ENCODE data around the gene RYR2. TPM values are rescaled to one million over a fixed set of nuclear protein-coding genes. Genes with fewer than 3 reads are reported as not detected.

RYR2 gene
- total and polyA plus RNA-seq, 2 of the 8 experiments (the other 6 are each of a cell fraction or from before 2014, with no cell fraction given) = 1.3 to 4.4 TPM

DNA sequence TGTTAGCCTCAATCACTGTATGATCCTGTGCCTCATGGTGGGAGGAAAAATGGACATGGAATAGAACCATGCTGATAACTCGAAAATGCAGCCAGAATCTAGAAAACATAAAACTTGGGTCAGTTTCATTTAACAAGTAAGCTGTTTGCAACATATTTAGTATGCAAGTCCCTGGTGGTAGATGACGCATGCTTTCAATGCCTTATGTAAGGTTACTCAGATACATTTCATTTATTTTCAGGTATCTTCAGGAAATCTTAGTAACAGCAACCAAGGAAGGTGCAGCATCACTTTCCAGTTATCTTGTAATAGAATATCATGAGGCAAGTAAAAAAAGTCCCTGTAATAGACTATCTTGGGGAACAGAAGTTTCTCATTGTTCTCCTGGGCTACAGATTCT, 92.9 kb downstream of the RYR2 start (continued):
- TF ChIP-seq, protein P1, sequence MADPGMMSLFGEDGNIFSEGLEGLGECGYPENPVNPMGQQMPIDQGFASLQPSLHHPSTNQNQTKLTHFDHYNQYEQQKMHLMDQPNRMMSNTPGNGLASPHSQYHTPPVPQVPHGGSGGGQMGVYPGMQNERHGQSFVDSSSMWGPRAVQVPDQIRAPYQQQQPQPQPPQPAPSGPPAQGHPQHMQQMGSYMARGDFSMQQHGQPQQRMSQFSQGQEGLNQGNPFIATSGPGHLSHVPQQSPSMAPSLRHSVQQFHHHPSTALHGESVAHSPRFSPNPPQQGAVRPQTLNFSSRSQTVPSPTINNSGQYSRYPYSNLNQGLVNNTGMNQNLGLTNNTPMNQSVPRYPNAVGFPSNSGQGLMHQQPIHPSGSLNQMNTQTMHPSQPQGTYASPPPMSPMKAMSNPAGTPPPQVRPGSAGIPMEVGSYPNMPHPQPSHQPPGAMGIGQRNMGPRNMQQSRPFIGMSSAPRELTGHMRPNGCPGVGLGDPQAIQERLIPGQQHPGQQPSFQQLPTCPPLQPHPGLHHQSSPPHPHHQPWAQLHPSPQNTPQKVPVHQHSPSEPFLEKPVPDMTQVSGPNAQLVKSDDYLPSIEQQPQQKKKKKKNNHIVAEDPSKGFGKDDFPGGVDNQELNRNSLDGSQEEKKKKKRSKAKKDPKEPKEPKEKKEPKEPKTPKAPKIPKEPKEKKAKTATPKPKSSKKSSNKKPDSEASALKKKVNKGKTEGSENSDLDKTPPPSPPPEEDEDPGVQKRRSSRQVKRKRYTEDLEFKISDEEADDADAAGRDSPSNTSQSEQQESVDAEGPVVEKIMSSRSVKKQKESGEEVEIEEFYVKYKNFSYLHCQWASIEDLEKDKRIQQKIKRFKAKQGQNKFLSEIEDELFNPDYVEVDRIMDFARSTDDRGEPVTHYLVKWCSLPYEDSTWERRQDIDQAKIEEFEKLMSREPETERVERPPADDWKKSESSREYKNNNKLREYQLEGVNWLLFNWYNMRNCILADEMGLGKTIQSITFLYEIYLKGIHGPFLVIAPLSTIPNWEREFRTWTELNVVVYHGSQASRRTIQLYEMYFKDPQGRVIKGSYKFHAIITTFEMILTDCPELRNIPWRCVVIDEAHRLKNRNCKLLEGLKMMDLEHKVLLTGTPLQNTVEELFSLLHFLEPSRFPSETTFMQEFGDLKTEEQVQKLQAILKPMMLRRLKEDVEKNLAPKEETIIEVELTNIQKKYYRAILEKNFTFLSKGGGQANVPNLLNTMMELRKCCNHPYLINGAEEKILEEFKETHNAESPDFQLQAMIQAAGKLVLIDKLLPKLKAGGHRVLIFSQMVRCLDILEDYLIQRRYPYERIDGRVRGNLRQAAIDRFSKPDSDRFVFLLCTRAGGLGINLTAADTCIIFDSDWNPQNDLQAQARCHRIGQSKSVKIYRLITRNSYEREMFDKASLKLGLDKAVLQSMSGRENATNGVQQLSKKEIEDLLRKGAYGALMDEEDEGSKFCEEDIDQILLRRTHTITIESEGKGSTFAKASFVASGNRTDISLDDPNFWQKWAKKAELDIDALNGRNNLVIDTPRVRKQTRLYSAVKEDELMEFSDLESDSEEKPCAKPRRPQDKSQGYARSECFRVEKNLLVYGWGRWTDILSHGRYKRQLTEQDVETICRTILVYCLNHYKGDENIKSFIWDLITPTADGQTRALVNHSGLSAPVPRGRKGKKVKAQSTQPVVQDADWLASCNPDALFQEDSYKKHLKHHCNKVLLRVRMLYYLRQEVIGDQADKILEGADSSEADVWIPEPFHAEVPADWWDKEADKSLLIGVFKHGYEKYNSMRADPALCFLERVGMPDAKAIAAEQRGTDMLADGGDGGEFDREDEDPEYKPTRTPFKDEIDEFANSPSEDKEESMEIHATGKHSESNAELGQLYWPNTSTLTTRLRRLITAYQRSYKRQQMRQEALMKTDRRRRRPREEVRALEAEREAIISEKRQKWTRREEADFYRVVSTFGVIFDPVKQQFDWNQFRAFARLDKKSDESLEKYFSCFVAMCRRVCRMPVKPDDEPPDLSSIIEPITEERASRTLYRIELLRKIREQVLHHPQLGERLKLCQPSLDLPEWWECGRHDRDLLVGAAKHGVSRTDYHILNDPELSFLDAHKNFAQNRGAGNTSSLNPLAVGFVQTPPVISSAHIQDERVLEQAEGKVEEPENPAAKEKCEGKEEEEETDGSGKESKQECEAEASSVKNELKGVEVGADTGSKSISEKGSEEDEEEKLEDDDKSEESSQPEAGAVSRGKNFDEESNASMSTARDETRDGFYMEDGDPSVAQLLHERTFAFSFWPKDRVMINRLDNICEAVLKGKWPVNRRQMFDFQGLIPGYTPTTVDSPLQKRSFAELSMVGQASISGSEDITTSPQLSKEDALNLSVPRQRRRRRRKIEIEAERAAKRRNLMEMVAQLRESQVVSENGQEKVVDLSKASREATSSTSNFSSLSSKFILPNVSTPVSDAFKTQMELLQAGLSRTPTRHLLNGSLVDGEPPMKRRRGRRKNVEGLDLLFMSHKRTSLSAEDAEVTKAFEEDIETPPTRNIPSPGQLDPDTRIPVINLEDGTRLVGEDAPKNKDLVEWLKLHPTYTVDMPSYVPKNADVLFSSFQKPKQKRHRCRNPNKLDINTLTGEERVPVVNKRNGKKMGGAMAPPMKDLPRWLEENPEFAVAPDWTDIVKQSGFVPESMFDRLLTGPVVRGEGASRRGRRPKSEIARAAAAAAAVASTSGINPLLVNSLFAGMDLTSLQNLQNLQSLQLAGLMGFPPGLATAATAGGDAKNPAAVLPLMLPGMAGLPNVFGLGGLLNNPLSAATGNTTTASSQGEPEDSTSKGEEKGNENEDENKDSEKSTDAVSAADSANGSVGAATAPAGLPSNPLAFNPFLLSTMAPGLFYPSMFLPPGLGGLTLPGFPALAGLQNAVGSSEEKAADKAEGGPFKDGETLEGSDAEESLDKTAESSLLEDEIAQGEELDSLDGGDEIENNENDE (IDR thresholded peaks at IDR 0.05; ENCODE audit: insufficient replicate concordance, low read length) = no peak
- TF ChIP-seq CREB1 (IDR thresholded peaks at IDR 0.05) (no peak), HDAC6 (IDR thresholded peaks at IDR 0.05; ENCODE audit: low read depth, low read length) (no peak), RAD21 (IDR thresholded peaks at IDR 0.05 in 1 of 2, conservative IDR thresholded peaks at IDR 0.05 in 1 of 2; ENCODE audit: low read depth in 2 of 2, low read length in 2 of 2) (no peak), TCF12 (IDR thresholded peaks at IDR 0.05; ENCODE audit: low read depth, low read length) (no peak), CBX8 (IDR thresholded peaks at IDR 0.05; ENCODE audit: borderline replicate concordance, low read depth, low read length) (no peak), SIN3A (conservative IDR thresholded peaks at IDR 0.05 in 1 of 2, IDR thresholded peaks at IDR 0.05 in 1 of 2; ENCODE audit: low read depth in 1 of 2, low read length in 2 of 2) (no peak), HDAC2 (IDR thresholded peaks at IDR 0.05; ENCODE audit: borderline replicate concordance in 1 of 2, low read depth in 2 of 2, low read length in 2 of 2) (no peak), SP2 (IDR thresholded peaks at IDR 0.05; ENCODE audit: low read length) (no peak), CBX5 (IDR thresholded peaks at IDR 0.05; ENCODE audit: low read depth, low read length) (no peak), KDM1A (IDR thresholded peaks at IDR 0.05; ENCODE audit: borderline replicate concordance, low read length) (no peak)
